Bone marrow (tissue), 2 donors: ENCODE results near the gene SLC23A2.
"Not testable (repeated sequence)": the region's sequence is repeated elsewhere in the genome, so short reads cannot be mapped to it uniquely, and the experiment has no call there.

Experiments
- DNase-seq, 2 donors: peaks; one replicate each; lab custom pipeline; 2025; lab: John Stamatoyannopoulos, UW

The SLC23A2 gene

DNA sequence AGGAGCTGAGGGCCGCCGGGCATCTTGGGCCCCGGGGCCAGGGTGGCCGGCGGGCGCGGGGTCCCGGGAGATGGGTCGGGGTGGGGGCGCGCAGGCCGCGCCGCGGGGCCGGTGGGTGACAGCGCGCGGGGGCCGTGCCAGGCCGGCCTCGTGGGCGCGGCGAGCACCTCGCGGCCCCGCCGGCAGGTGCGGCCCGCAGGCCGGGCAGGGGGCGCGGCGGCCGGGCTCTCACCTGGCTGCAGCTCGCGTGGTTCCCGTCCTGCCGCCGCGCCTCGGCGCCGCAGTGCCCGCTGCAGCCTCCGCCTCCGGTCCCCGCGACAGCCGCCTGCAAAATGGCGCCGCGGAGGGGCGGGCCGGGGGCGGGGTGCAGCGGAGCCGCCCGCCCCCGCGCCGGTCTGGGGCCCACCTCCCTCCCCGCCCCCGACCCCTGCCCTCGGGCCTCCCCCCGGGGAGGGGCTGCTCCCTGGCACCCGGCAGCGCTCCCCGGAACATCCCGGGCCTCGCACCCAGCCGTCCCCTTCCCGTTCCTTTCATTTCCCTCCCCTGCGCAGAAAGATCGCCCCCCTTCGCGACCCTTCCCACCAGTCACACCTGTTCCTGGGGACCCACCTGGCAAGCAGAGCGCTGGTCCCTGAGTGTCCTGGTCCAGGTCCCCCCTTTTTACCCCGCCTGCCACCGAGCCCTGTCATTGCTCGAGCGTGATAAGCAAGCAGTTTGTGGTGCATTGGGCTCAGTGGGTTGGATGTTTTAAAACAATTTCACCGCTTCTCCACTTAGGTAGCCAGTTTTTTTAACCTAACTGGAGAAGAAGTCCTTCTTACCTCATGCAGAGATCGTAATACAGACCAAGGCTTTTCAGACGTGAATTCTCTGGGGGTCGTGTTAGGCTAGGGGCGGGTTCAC, at the start of gene SLC23A2:
Gene SLC23A2 (minus strand): TSS at position 337 of the 903 bp plus-strand sequence. CDS start 68,948 bp downstream, outside the sequence.
- no peak for DNase-seq

- peak in 1 of 2 donors; percentile 59 for DNase-seq
Observed at GRCh38 chr20:5046656-5047339, 45.5 kb upstream of the SLC23A2 start.

DNA sequence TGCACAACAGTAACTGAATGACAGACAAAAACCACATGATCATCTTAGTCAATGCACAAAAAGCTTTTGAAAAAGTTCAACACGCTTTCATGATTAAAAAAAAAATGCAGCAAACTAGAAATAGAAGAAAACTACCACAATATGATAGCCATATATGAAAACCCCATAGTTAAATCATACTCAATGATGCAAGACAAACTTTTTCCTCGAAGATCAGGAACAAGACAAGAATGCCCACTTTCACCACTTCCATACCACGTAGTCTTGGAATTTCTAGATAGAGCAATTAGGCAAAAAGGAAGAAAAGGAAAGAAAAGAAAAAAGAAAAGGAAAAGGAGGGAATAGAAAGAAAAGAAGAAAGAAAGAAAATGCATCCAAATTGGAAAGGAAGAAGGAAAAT, 44.6 kb upstream of the SLC23A2 start:
- DNase-seq, result no peak

- DNase-seq, result no peak
Observed at GRCh38 chr20:5044075-5044620, 42.8 kb upstream of the SLC23A2 start.

DNA sequence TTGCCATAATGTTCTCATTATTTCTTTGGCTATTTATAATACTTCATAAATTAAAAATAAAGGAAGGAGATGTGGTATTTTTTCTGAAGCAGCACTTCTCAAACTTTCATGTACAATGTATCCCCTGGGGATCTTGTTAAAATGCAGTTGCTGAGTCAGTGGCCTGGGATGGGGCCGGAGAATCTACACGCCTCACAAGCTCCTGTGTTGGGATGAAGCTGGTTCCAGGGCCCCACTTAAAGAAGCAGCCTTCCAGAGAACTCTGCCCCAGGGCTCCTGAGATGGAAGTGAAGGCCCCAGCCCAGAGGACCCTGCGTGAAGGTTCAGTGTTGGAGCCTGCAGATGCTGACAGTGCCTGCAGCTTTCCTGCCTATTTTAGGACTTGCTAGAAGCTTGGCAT, 40.1 kb upstream of the SLC23A2 start:
- no peak for DNase-seq

DNA sequence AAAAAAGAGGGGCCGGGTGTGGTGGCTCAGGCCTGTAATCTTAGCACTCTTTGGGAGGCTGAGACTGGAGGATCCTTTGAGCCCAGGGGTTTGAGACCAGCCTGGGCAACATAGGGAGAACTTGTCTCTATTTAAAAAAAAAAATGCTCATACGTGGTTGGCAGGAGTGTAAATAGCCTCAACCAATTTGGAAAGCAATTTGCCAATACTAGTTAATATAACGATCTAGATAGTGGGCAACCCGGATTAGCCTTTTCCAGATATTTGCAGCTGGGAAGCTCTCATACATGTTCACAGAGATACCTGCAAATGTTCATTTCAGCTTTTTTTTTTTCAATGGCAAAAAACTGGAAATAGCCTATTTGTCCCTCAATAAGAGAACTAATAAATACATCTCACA, 39.0 kb upstream of the SLC23A2 start:
- DNase-seq, result no peak

- DNase-seq, result no peak
Observed at GRCh38 chr20:5039889-5040288, 38.6 kb upstream of the SLC23A2 start.

- DNase-seq, result no peak
Observed at GRCh38 chr20:5039255-5039657, 37.9 kb upstream of the SLC23A2 start.

- no peak for DNase-seq
Observed at GRCh38 chr20:5036828-5037227, 35.5 kb upstream of the SLC23A2 start.

DNA sequence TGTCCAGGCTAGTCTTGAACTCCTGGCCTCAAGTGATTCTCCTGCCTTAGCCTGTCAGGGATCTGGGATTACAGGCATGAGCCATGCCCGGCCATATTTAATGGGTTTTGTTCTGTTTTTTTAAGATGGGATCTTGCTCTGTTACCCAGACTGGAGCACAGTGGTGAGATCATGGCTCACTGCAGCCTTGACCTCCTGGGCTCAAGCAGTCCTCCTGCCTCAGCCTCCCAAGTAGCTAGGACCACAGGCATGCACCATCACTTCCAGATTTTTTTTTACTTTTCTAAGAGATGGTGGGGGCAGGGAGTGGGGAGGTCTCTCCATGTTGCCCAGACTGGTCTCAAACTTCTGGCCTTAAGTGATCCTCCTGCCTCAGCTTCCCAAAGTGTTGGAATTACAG, 34.2 kb upstream of the SLC23A2 start:
- DNase-seq, result not testable (repeated sequence)

- no peak for DNase-seq
Observed at GRCh38 chr20:5033566-5033965, 32.3 kb upstream of the SLC23A2 start.

DNA sequence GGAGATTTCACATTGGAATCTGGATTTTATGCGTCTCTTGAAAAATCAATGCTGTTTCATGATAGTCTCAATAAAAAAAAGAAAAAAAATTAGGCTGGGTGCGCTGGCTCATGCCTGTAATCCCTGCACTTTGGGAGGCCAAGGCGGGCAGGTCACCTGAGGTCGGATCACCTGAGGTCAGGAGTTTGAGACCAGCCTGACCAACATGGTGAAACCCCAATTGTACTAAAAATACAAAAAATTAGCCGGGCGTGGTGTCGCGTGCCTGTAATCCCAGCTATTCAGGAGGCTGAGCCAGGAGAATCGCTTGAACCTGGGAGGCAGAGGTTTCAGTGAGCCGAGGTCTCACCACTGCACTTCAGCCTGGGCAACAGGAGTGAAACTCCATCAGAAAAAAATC, 30.4 kb upstream of the SLC23A2 start:
- not testable (repeated sequence) for DNase-seq

GRCh38 chr20:5031206-5031557, 29.9 kb upstream of the SLC23A2 start:
- no peak for DNase-seq

DNA sequence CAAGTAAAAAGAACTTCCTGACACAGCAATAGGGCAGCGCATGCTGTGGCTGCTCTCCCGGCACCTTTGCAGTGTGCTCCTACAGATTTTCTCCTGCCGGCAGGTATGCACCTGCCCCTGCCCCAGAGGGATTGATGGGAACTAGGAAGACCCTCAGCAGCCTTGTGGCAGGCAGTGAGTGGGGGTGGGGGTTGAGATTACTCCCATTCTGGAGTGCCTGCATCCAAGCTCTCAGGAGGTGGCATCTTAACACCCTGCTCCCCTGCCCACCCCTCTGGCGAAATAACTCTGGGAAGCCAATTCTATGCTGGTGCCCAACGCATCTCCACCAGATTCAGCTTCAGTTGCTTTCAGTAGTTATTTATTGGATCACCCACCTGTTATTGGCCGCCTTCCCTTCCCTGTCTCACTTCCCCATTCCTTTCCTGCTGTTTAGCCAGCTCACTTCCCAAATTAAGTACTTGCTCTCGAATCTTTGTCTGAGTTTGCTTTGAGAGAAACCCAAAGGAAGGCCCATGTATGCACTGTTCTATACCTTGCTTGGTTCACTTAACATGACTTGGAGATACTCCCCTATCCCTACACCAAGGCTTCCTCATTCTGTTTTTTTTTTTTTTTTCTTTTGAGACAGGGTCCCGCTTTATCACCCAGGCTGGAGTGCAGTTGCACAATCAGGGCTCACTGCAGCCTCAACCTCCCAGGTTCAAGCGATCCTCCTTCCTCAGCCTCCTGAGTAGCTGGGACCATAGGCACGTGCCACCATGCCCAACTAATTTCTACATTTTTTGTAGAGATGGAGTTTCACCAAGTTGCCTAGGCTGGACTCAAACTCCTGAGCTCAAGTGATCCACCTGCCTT, 29.3 kb upstream of the SLC23A2 start:
- no peak for DNase-seq

GRCh38 chr20:5028258-5029059, 27.1 kb upstream of the SLC23A2 start:
- not testable (repeated sequence) for DNase-seq

DNA sequence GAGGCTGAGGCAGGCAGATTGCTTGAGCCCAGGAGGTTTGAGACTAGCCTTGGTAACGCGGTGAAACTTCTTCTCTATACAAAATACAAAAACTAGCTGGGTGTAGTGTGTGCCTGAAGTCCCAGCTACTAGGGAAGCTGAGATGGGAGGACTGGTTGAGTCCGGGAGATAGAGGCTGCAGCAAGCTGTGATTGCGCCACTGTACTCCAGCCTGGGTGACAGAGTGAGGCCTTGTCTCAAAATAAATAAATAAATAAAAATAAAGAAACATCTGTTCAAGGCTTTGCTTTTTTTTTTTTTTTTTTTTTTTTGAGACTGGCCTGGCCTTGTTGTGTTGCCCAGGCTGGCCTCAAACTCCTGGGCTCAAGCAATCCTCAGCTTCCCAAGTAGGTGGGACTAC, 23.7 kb upstream of the SLC23A2 start:
- no peak for DNase-seq

GRCh38 chr20:5024103-5024502, 22.8 kb upstream of the SLC23A2 start:
- peak in 1 of 2 donors; percentile 11 for DNase-seq

DNA sequence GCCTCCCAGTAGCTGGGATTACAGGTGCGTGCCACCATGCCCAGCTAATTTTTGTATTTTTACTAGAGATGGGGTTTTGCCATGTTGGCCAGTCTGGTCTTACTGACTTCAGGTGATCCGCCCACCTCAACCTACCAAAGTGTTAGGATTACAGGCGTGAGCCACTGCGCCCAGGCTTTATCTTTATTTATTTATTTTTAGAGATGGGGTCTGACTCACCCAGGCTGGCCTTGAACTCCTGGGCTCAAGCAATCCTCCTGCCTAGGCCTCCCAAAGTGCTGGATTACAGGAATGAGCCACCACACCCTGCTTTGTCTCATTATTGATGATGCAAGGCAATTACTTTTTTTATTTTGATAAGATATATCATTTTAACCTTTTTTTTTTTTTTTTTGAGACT, 21.9 kb upstream of the SLC23A2 start:
- DNase-seq, result not testable (repeated sequence)

GRCh38 chr20:5020760-5021159, 19.4 kb upstream of the SLC23A2 start:
- DNase-seq, result no peak

- no peak for DNase-seq
Observed at GRCh38 chr20:5013682-5014447, 12.6 kb upstream of the SLC23A2 start.
